B cell (primary cell): Measurements from ENCODE around the gene RPRD1B. TPM values are rescaled to one million over a fixed set of nuclear protein-coding genes. Genes with fewer than 3 reads are reported as not detected.

Experiments used
- ATAC-seq: fragments of 200-7000 bp; cut with Tn5 transposase; one replicate; pipeline ENCODE4 v1.10.0; 2021; ENCODE audit warnings: low read depth, mild to moderate bottlenecking, moderate number of reproducible peaks, moderate library complexity
- CTCF ChIA-PET: fragments of 350-600 bp; sonication (Branson Sonifier 250); formaldehyde crosslinking; loops from one replicate; lab custom pipeline; 2021; ENCODE audit warnings: antibody characterized with exemption, inconsistent platforms; lab: Charles Lee
- POLR2A ChIA-PET: fragments of 350-600 bp; sonication (Branson Sonifier 250); formaldehyde crosslinking; loops from one replicate; lab custom pipeline; 2021; ENCODE audit warnings: antibody characterized with exemption; lab: Charles Lee
- DNase-seq: peaks from one replicate; pipeline ENCODE4 v3.0.0; 2013
- H2AFZ ChIP-seq: 2 replicates; pipeline ENCODE4 v1.6.1; 2012; ENCODE audit warnings: mild to moderate bottlenecking, low read depth, low read length; ENCODE audit not compliant: insufficient read depth, poor library complexity, severe bottlenecking
- H3K27ac ChIP-seq, 2 donors: 1 replicate in 1 of 2; 2 replicates in 1 of 2; pipeline ENCODE4 v1.5.1; 2012 to 2013; ENCODE audit warnings: low read length in 2 of 2, mild to moderate bottlenecking in 2 of 2, moderate library complexity in 1 of 2
- H3K27me3 ChIP-seq, 4 experiments: fragments of 200-600 bp in 1 of 4; sonication (generic) in 1 of 4; replicated peaks in 1 of 4; 1 replicate in 2 of 4; 2 replicates in 2 of 4; pipeline versions ENCODE4 v1.6.1 to v1.7.0; 2013 to 2016; ENCODE audit warnings: low read length in 3 of 4, mild to moderate bottlenecking in 2 of 4, mixed read lengths in 1 of 4, moderate library complexity in 1 of 4; ENCODE audit not compliant: insufficient read depth in 4 of 4, control insufficient read depth in 3 of 4; ENCODE audit errors: control extremely low read depth in 1 of 4
- H3K36me3 ChIP-seq, 2 experiments: replicated peaks in 1 of 2; 1 replicate in 1 of 2; 2 replicates in 1 of 2; pipeline versions ENCODE4 v1.6.1 to v1.7.1; 2013; ENCODE audit warnings: low read length in 1 of 2; ENCODE audit not compliant: insufficient read depth in 2 of 2, control insufficient read depth in 1 of 2; ENCODE audit errors: control extremely low read depth in 1 of 2, extremely low read depth in 1 of 2
- H3K4me1 ChIP-seq, 2 donors: fragments of 200-600 bp in 1 of 2; sonication (generic) in 1 of 2; 1 replicate in 1 of 2; 2 replicates in 1 of 2; pipeline versions ENCODE4 v1.5.1 to v1.6.1; 2013 to 2017; ENCODE audit warnings: low read length in 2 of 2; ENCODE audit not compliant: control insufficient read depth in 2 of 2, insufficient read depth in 2 of 2
- H3K4me2 ChIP-seq: replicated peaks from 2 replicates; pipeline ENCODE3; 2012; ENCODE audit warnings: mild to moderate bottlenecking, low read depth, low read length; ENCODE audit not compliant: poor library complexity, severe bottlenecking
- H3K4me3 ChIP-seq, 5 experiments: fragments of 200-600 bp in 1 of 5; sonication (generic) in 1 of 5; 1 replicate in 3 of 5; 2 replicates in 2 of 5; pipeline versions ENCODE4 v1.5.1 to v1.7.0; 2011 to 2016; ENCODE audit warnings: low read length in 4 of 5, mild to moderate bottlenecking in 4 of 5, low read depth in 2 of 5, control low read depth in 1 of 5, moderate library complexity in 1 of 5; ENCODE audit not compliant: insufficient read depth in 1 of 5; ENCODE audit errors: control extremely low read depth in 1 of 5, extremely low read depth in 1 of 5
- H3K79me2 ChIP-seq: fragments of 200-600 bp; sonication (generic); one replicate; pipeline ENCODE4 v1.6.0; 2016; ENCODE audit warnings: low read length; ENCODE audit not compliant: control insufficient read depth, insufficient read depth
- H3K9ac ChIP-seq: fragments of 200-600 bp; sonication (generic); 2 replicates; pipeline ENCODE4 v1.6.1; 2017; ENCODE audit warnings: mild to moderate bottlenecking, low read length, moderate library complexity
- H3K9me3 ChIP-seq, 3 donors: one replicate each; pipeline versions ENCODE4 v1.6.1 to v1.7.1; 2013; ENCODE audit warnings: low read length in 2 of 3; ENCODE audit not compliant: control insufficient read depth in 2 of 3, insufficient read depth in 1 of 3; ENCODE audit errors: control extremely low read depth in 1 of 3
- H4K20me1 ChIP-seq: 2 replicates; pipeline ENCODE4 v1.6.0; 2012; ENCODE audit warnings: mild to moderate bottlenecking, low read length; ENCODE audit not compliant: insufficient read depth, control insufficient read depth, poor library complexity, severe bottlenecking
- H3K27ac Mint-ChIP-seq: one replicate; pipeline ENCODE4 v1.8.0; 2021; ENCODE audit warnings: mixed read lengths
- H3K27me3 Mint-ChIP-seq: one replicate; pipeline ENCODE4 v1.8.0; 2021; ENCODE audit warnings: mixed read lengths
- H3K4me1 Mint-ChIP-seq: one replicate; pipeline ENCODE4 v1.8.0; 2021; ENCODE audit warnings: mixed read lengths
- H3K4me3 Mint-ChIP-seq: one replicate; pipeline ENCODE4 v1.8.0; 2021; ENCODE audit warnings: mixed read lengths
- H3K9me3 Mint-ChIP-seq: one replicate; pipeline ENCODE4 v1.8.0; 2022; ENCODE audit warnings: mixed read lengths; ENCODE audit not compliant: insufficient read depth
- EZH2 ChIP-seq: IDR thresholded peaks from 2 replicates; pipeline ENCODE4 v1.6.1; 2012; ENCODE audit warnings: borderline replicate concordance, low read depth, mild to moderate bottlenecking, moderate library complexity, low read length; ENCODE audit not compliant: insufficient read depth, poor library complexity, severe bottlenecking
- WGBS: methylation state at CpG from one replicate; pipeline ENCODE4 v1.1.5; 2013; ENCODE audit warnings: missing lambda C conversion rate; ENCODE audit not compliant: insufficient coverage; 5-methylcytosine and 5-hydroxymethylcytosine counted together
- intact Hi-C: fragments of 100-400 bp; cut with micrococcal nuclease; formaldehyde crosslinking; loops from one replicate; pipeline ENCODE4 v1.10.0; 2022
- polyA plus RNA-seq: library from polyadenylated mRNA; depleted of rRNA; stranded (reverse); fragments of >200 nt; gene quantifications from 2 replicates; pipeline ENCODE4 v1.2.3, GENCODE V29; 2012
- total RNA-seq, 2 donors: library from RNA; stranded (reverse); fragments of 120-200 nt in 1 of 2; gene quantifications; 1 replicate in 1 of 2; 2 replicates in 1 of 2; pipeline versions ENCODE4 v1.2.3 to v1.2.4, GENCODE V29; 2013 to 2022
- TF ChIP-seq, protein P1 (sequence below): fragments of 200-600 bp; IDR thresholded peaks from one replicate; pipeline ENCODE4 v1.8.0; 2022; ENCODE audit warnings: antibody characterized with exemption, mild to moderate bottlenecking

RPRD1B gene
- total and polyA plus RNA-seq, 2 donors (not counting 1 experiment from before 2014, with no cell fraction given): 6.0 to 54.9 TPM

DNA sequence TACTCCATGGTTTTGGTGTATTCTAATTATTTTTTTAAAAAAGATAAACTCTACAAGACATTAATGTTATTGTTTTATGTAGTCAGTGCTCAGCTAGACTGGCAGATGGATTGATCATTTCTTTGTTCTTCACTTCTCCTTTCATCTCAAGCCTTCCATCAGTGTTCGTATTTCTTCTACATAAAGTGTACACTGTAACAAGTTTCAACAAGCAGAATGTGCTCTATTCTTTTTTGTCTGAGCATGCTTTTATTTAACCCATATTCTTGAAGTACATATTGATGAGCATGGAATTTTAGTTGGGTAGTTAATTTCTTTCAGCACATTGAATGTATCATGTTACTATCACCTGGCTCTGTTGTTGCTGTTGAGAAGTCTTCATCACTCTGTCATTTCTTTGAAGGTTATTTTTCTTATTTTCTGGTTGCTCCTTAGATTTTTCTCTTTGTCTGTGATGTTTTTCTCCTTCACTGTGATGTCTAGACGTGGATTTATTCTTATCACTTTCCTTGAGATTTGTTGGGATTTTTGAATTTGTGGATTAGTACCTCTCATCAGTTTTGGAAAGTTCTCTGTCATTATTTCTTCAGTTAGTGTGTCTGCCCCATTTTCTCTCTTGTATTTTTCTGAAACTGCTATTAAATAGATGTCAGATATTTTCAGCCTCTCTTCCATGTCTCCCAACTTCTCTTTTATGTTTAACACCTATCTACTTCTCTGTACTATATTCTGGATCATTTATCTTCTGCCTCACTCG, 83.0 kb downstream of the RPRD1B start:
- peaks cover 0 to 3% of the 10 kb centered on the region in 2 donors for H3K4me1 ChIP-seq

DNA sequence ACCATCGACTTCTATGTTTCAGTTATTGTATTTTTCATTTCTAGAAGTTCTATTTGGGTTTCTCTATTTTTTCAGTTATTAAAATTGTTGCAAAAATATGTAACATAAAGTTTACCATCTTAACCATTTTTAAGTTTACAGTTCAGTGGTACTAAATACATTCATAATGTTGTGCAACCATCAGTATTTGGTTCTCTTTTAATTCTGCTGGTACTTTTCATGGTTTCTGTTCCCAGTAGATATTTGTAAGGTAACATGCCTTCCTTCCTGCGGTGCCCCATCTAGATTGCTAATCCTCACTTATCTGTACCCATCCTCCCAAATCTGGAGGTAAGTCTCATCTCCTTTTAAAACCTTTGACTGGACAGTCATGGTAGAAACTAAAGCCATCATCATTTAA, 83.7 kb downstream of the RPRD1B start:
- TF ChIP-seq, protein P1, sequence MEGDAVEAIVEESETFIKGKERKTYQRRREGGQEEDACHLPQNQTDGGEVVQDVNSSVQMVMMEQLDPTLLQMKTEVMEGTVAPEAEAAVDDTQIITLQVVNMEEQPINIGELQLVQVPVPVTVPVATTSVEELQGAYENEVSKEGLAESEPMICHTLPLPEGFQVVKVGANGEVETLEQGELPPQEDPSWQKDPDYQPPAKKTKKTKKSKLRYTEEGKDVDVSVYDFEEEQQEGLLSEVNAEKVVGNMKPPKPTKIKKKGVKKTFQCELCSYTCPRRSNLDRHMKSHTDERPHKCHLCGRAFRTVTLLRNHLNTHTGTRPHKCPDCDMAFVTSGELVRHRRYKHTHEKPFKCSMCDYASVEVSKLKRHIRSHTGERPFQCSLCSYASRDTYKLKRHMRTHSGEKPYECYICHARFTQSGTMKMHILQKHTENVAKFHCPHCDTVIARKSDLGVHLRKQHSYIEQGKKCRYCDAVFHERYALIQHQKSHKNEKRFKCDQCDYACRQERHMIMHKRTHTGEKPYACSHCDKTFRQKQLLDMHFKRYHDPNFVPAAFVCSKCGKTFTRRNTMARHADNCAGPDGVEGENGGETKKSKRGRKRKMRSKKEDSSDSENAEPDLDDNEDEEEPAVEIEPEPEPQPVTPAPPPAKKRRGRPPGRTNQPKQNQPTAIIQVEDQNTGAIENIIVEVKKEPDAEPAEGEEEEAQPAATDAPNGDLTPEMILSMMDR: no peak
- no peak for TF ChIP-seq EZH2
- H3K9me3 ChIP-seq: no peaks in the 10 kb centered on the region
- intact Hi-C loops: no loop called here
- no peak overlapping the region for H3K4me2 ChIP-seq
- Mint-ChIP-seq H3K4me1 (peaks cover 3% of the 10 kb centered on the region), H3K9me3 (no peaks in the 10 kb centered on the region), H3K27me3 (no peaks in the 10 kb centered on the region), H3K4me3 (no peak overlapping the region), H3K27ac (no peak overlapping the region)
- WGBS: 83% methylated on average over 1 of the region's 2 CpGs
- no peak for ATAC-seq
- peaks cover 0 to 3% of the 10 kb centered on the region in 2 donors for H3K4me1 ChIP-seq
- ChIA-PET CTCF (interaction anchor here (1.2 kb wide), 1 partner anchor 18 kb away, joined by 3 read pairs; no protein-coding TSS in a partner anchor), POLR2A (no interaction called here)
- H3K9ac ChIP-seq: no peak overlapping the region
- H3K36me3 ChIP-seq: no peaks in the 10 kb centered on the region
- H3K27ac ChIP-seq: no peak overlapping the region
- no peak overlapping the region for H2AFZ ChIP-seq
- no peaks in the 10 kb centered on the region for H3K27me3 ChIP-seq
- no peak for DNase-seq
- H3K4me3 ChIP-seq: no peak overlapping the region
- no peaks in the 10 kb centered on the region for H4K20me1 ChIP-seq
- H3K79me2 ChIP-seq: no peaks in the 10 kb centered on the region

More for the DNA sequence above, 83.0 kb downstream of the RPRD1B start:
- no peaks in the 10 kb centered on the region for H4K20me1 ChIP-seq
- H2AFZ ChIP-seq: no peak overlapping the region
- Mint-ChIP-seq H3K4me3 (no peak overlapping the region), H3K27ac (no peak overlapping the region), H3K27me3 (no peaks in the 10 kb centered on the region), H3K9me3 (no peaks in the 10 kb centered on the region), H3K4me1 (peaks cover 3% of the 10 kb centered on the region)
- intact Hi-C loops: no loop called here
- ATAC-seq (no peak), DNase-seq (no peak)
- H3K9ac ChIP-seq: no peak overlapping the region
- H3K9me3 ChIP-seq: no peaks in the 10 kb centered on the region
- TF ChIP-seq, protein P1: no peak
- no peak for TF ChIP-seq EZH2
- H3K27ac ChIP-seq: no peak overlapping the region
- no peaks in the 10 kb centered on the region for H3K79me2 ChIP-seq
- H3K4me2 ChIP-seq: no peak overlapping the region
- WGBS: no CpG with 5 or more reads among the region's 3 CpGs
- no peak overlapping the region for H3K4me3 ChIP-seq
- ChIA-PET POLR2A (no interaction called here), CTCF (interaction anchor here (1.2 to 7.9 kb wide), 2 partner anchors 17 to 41 kb away, joined by 3 to 101 read pairs; no protein-coding TSS in a partner anchor)
- H3K36me3 ChIP-seq: no peaks in the 10 kb centered on the region
- H3K27me3 ChIP-seq: no peaks in the 10 kb centered on the region
